GM23338 (cell line): ENCODE results near the gene SRPK1. TPM values are rescaled to one million over a fixed set of nuclear protein-coding genes. Genes with fewer than 3 reads are reported as not detected.

ENCODE experiments used
- ATAC-seq: fragments of 200-7000 bp; cut with Tn5 transposase; 3 replicates; pipeline ENCODE4 v1.9.1; 2020
- DNase-seq: peaks from one replicate; pipeline ENCODE4 v3.0.0-alpha.2; 2015; ENCODE audit warnings: low spot score
- H2AFZ ChIP-seq: fragments of 200-600 bp; sonication (generic); 2 replicates; pipeline ENCODE4 v1.8.0; 2016; ENCODE audit warnings: antibody characterized with exemption, mild to moderate bottlenecking, moderate library complexity
- H3F3A ChIP-seq: fragments of 200-600 bp; sonication (generic); replicated peaks from 2 replicates; pipeline ENCODE4 v1.8.0; 2017; ENCODE audit warnings: antibody characterized with exemption, mixed run types, low read depth
- H3K27ac ChIP-seq: fragments of 200-600 bp; sonication (generic); 2 replicates; pipeline ENCODE4 v1.6.1; 2016; ENCODE audit warnings: low read depth
- H3K27me3 ChIP-seq: fragments of 200-600 bp; sonication (generic); 2 replicates; pipeline ENCODE4 v1.8.0; 2016; ENCODE audit warnings: mild to moderate bottlenecking, mixed run types, moderate library complexity; ENCODE audit not compliant: insufficient read depth
- H3K36me3 ChIP-seq: fragments of 200-600 bp; sonication (generic); 2 replicates; pipeline ENCODE4 v1.8.0; 2016; ENCODE audit warnings: mild to moderate bottlenecking; ENCODE audit not compliant: insufficient read depth
- H3K4me1 ChIP-seq: fragments of 200-600 bp; sonication (generic); 2 replicates; pipeline ENCODE4 v1.8.0; 2016; ENCODE audit warnings: mild to moderate bottlenecking, moderate library complexity; ENCODE audit not compliant: insufficient read depth
- H3K4me2 ChIP-seq: fragments of 200-600 bp; sonication (generic); 2 replicates; pipeline ENCODE4 v1.7.1; 2017; ENCODE audit warnings: mixed run types
- H3K4me3 ChIP-seq: fragments of 200-600 bp; sonication (generic); 2 replicates; pipeline ENCODE4 v1.6.1; 2016; ENCODE audit warnings: mixed run types
- H3K79me2 ChIP-seq: fragments of 200-600 bp; sonication (generic); replicated peaks from 2 replicates; pipeline ENCODE4 v1.8.0; 2017; ENCODE audit warnings: mild to moderate bottlenecking; ENCODE audit not compliant: insufficient read depth
- H3K9me2 ChIP-seq: fragments of 200-600 bp; sonication (generic); 2 replicates; pipeline ENCODE4 v1.8.0; 2017; ENCODE audit not compliant: insufficient read depth
- H4K20me1 ChIP-seq: fragments of 200-600 bp; sonication (generic); replicated peaks from 2 replicates; pipeline ENCODE4 v1.8.0; 2017; ENCODE audit warnings: mild to moderate bottlenecking; ENCODE audit not compliant: insufficient read depth
- H3K27ac Mint-ChIP-seq: 2 replicates; pipeline ENCODE4 v1.8.0; 2020; ENCODE audit warnings: inconsistent platforms, mild to moderate bottlenecking, moderate library complexity, mixed read lengths
- H3K27me3 Mint-ChIP-seq: 3 replicates; pipeline ENCODE4 v1.8.0; 2022; ENCODE audit warnings: low read depth, mild to moderate bottlenecking, moderate library complexity, mixed read lengths, inconsistent platforms; ENCODE audit not compliant: insufficient read depth, poor library complexity
- H3K36me3 Mint-ChIP-seq: 3 replicates; pipeline ENCODE4 v1.8.0; 2021; ENCODE audit warnings: low read depth, mild to moderate bottlenecking, inconsistent platforms, moderate library complexity, mixed read lengths
- H3K4me1 Mint-ChIP-seq: 3 replicates; pipeline ENCODE4 v1.8.0; 2020; ENCODE audit warnings: mild to moderate bottlenecking, inconsistent platforms, mixed read lengths
- H3K4me3 Mint-ChIP-seq: 3 replicates; pipeline ENCODE4 v1.8.0; 2021; ENCODE audit warnings: moderate library complexity, mild to moderate bottlenecking, inconsistent platforms, mixed read lengths
- H3K9me3 Mint-ChIP-seq: 3 replicates; pipeline ENCODE4 v1.8.0; 2020; ENCODE audit warnings: moderate library complexity, mild to moderate bottlenecking, inconsistent platforms, mixed read lengths
- CREB1 ChIP-seq: fragments of 250-450 bp; sonication (Bioruptor Pico); IDR thresholded peaks from 2 replicates; pipeline ENCODE4 v1.5.0; 2020; ENCODE audit warnings: low read depth, mild to moderate bottlenecking, moderate library complexity
- CTCF ChIP-seq, 2 experiments: fragments of 200-600 bp in 1 of 2; sonication (generic) in 1 of 2; conservative IDR thresholded peaks; 2 replicates each; pipeline versions ENCODE4 v1.5.1 to v1.6.1; 2016 to 2017; ENCODE audit warnings: antibody characterized with exemption in 2 of 2, low read depth in 2 of 2, mild to moderate bottlenecking in 2 of 2, moderate library complexity in 1 of 2
- ETS1 ChIP-seq: IDR thresholded peaks from 2 replicates; pipeline ENCODE4 v1.6.1; 2016; ENCODE audit warnings: antibody characterized with exemption
- EZH2 ChIP-seq: fragments of 200-600 bp; sonication (generic); IDR thresholded peaks from one replicate; pipeline ENCODE4 v1.8.0; 2017; ENCODE audit warnings: antibody characterized with exemption, mild to moderate bottlenecking, low read depth; ENCODE audit not compliant: unreplicated experiment
- EZH2phosphoT487 ChIP-seq: fragments of 200-600 bp; sonication (generic); IDR thresholded peaks from one replicate; pipeline ENCODE4 v1.8.1; 2018; ENCODE audit warnings: antibody characterized with exemption; ENCODE audit not compliant: unreplicated experiment
- JUNB ChIP-seq: IDR thresholded peaks from one replicate; pipeline ENCODE4 v1.6.1; 2016; ENCODE audit warnings: antibody characterized with exemption; ENCODE audit not compliant: unreplicated experiment
- NANOG ChIP-seq: IDR thresholded peaks from 2 replicates; pipeline ENCODE4 v1.6.1; 2016; ENCODE audit warnings: antibody characterized with exemption, borderline replicate concordance
- POLR2AphosphoS5 ChIP-seq: IDR thresholded peaks from 2 replicates; pipeline ENCODE4 v1.6.1; 2016; ENCODE audit warnings: antibody characterized with exemption, low read depth
- REST ChIP-seq: IDR thresholded peaks from one replicate; pipeline ENCODE4 v1.6.1; 2018; ENCODE audit warnings: antibody characterized with exemption; ENCODE audit not compliant: unreplicated experiment
- STAT1 ChIP-seq: IDR thresholded peaks from one replicate; pipeline ENCODE4 v1.6.1; 2016; ENCODE audit warnings: antibody characterized with exemption; ENCODE audit not compliant: unreplicated experiment
- ZNF114 ChIP-seq: fragments of 250-450 bp; sonication (Bioruptor Pico); IDR thresholded peaks from 2 replicates; pipeline ENCODE4 v1.5.0; 2020; ENCODE audit warnings: mild to moderate bottlenecking, moderate library complexity
- ZNF331 ChIP-seq: fragments of 250-450 bp; sonication (Bioruptor Pico); IDR thresholded peaks from 2 replicates; pipeline ENCODE4 v1.5.0; 2020; ENCODE audit warnings: low read depth, mild to moderate bottlenecking, moderate library complexity
- ZNF462 ChIP-seq: fragments of 250-450 bp; sonication (Bioruptor Pico); IDR thresholded peaks from 2 replicates; pipeline ENCODE4 v1.5.0; 2020; ENCODE audit warnings: mild to moderate bottlenecking, moderate library complexity
- polyA plus RNA-seq: library from polyadenylated mRNA; unstranded; fragments of >200 nt; fragmentation: Nextera tagmentation; extraction: Ambion mirVana; gene quantifications from 2 replicates; pipeline ENCODE4 v1.2.1, GENCODE V29; 2016
- total RNA-seq: library from RNA; depleted of rRNA; stranded (reverse); fragments of >200 nt; shearing (Covaris generic); gene quantifications from 2 replicates; pipeline ENCODE4 v1.2.3, GENCODE V29; 2014

SRPK1 gene
- total and polyA plus RNA-seq, 2 experiments from 2014 or later: 175 to 202 TPM

- no peaks in the 10 kb centered on the region for H3K27me3 ChIP-seq
- H2AFZ ChIP-seq: no peak overlapping the region
- TF ChIP-seq EZH2phosphoT487 (no peak), ZNF114 (CRISPR knock-in tag) (no peak), ZNF462 (CRISPR knock-in tag) (no peak), CREB1 (CRISPR knock-in tag) (no peak), ETS1 (no peak), STAT1 (no peak), EZH2 (no peak), REST (no peak), NANOG (no peak), POLR2AphosphoS5 (no peak), JUNB (no peak), ZNF331 (no peak), CTCF (conservative IDR thresholded peaks at IDR 0.05; ENCODE audit: low read depth in 2 of 2) (no peak)
- no peak overlapping the region for H3K4me3 Mint-ChIP-seq
- H3K36me3 Mint-ChIP-seq: peaks cover 85% of the 10 kb centered on the region
- H3F3A ChIP-seq: no peaks in the 10 kb centered on the region
- peaks cover 18% of the 10 kb centered on the region for H3K4me1 Mint-ChIP-seq
- no peak overlapping the region for H3K4me2 ChIP-seq
- peaks cover 43% of the 10 kb centered on the region for H3K36me3 ChIP-seq
- 0 out of 2 replicates have a peak, but pooled peaks cover 8% of the 10 kb centered on the region for H4K20me1 ChIP-seq
- H3K27ac Mint-ChIP-seq: peak overlapping the region; percentile 51
- no peak overlapping the region for H3K27ac ChIP-seq
- peaks cover 8% of the 10 kb centered on the region for H3K79me2 ChIP-seq
- no peaks in the 10 kb centered on the region for H3K9me2 ChIP-seq
- DNase-seq (no peak), ATAC-seq (no peak)
- H3K9me3 Mint-ChIP-seq: no peaks in the 10 kb centered on the region
- peaks cover 2% of the 10 kb centered on the region for H3K27me3 Mint-ChIP-seq
- peaks cover 10% of the 10 kb centered on the region; the same call in 1 of the 2 replicates for H3K4me1 ChIP-seq
- H3K4me3 ChIP-seq: no peak overlapping the region
These were observed 63.0 kb downstream of the SRPK1 start for GRCh38 chr6:35857853-35858252.
